OCI-LY7 (cell line): Measurements from ENCODE around the gene MYOF. TPM values are rescaled to one million over a fixed set of nuclear protein-coding genes. Genes with fewer than 3 reads are reported as not detected.
"Not testable (repeated sequence)": the region's sequence is repeated elsewhere in the genome, so short reads cannot be mapped to it uniquely, and the experiment has no call there.

Experiments used
- BruUV-seq: library from RNA; stranded (reverse); fragments of 400-500 nt; replicated peaks from 2 replicates; lab custom pipeline; 2021; lab: Mats Ljungman, UMichigan
- CTCF ChIA-PET: fragments of 300-600 bp; sonication (Branson Sonifier 250); formaldehyde crosslinking; loops from one replicate; lab custom pipeline; 2022; ENCODE audit warnings: antibody characterized with exemption; ENCODE audit not compliant: unreplicated experiment; lab: Charles Lee
- POLR2A ChIA-PET: fragments of 300-600 bp; sonication (Branson Sonifier 250); formaldehyde crosslinking; loops from one replicate; lab custom pipeline; 2022; ENCODE audit warnings: antibody characterized with exemption; lab: Charles Lee
- DNase-seq: peaks from one replicate; pipeline ENCODE4 v3.0.0-alpha.2; 2015; ENCODE audit warnings: low spot score
- H2AFZ ChIP-seq: fragments of 200-600 bp; sonication (generic), shearing (Covaris generic); 2 replicates; pipeline ENCODE4 v1.6.1; 2014; ENCODE audit warnings: mild to moderate bottlenecking, antibody characterized with exemption, low read length, moderate library complexity
- H3K27ac ChIP-seq: fragments of 200-600 bp; sonication (generic); 2 replicates; pipeline ENCODE4 v1.5.1; 2014; ENCODE audit warnings: mixed run types, low read depth, mild to moderate bottlenecking, moderate library complexity, low read length, inconsistent platforms; ENCODE audit not compliant: poor library complexity, severe bottlenecking
- H3K36me3 ChIP-seq: fragments of 200-600 bp; sonication (generic); 2 replicates; pipeline ENCODE4 v1.6.1; 2014; ENCODE audit warnings: mild to moderate bottlenecking, antibody characterized with exemption, low read length, moderate library complexity, mixed read lengths; ENCODE audit not compliant: insufficient read depth
- H3K4me1 ChIP-seq: fragments of 200-600 bp; sonication (generic); 2 replicates; pipeline ENCODE4 v1.5.1; 2014; ENCODE audit warnings: mild to moderate bottlenecking, low read length; ENCODE audit not compliant: insufficient read depth, poor library complexity, severe bottlenecking
- H3K4me2 ChIP-seq: fragments of 200-600 bp; sonication (generic); 2 replicates; pipeline ENCODE4 v1.6.1; 2014; ENCODE audit warnings: mild to moderate bottlenecking, low read length
- H3K4me3 ChIP-seq: fragments of 200-600 bp; sonication (generic); 2 replicates; pipeline ENCODE4 v1.5.1; 2014; ENCODE audit warnings: mild to moderate bottlenecking, low read depth, low read length; ENCODE audit not compliant: poor library complexity, severe bottlenecking
- H3K79me2 ChIP-seq: fragments of 200-600 bp; sonication (generic); 2 replicates; pipeline ENCODE4 v1.6.1; 2016; ENCODE audit warnings: low read depth, mild to moderate bottlenecking, low read length, moderate library complexity, mixed read lengths; ENCODE audit not compliant: insufficient read depth
- H3K9me2 ChIP-seq: fragments of 200-600 bp; sonication (generic); 2 replicates; pipeline ENCODE4 v1.6.1; 2016; ENCODE audit warnings: mild to moderate bottlenecking, low read length, mixed read lengths; ENCODE audit not compliant: insufficient read depth
- H3K9me3 ChIP-seq: fragments of 200-600 bp; sonication (generic); 2 replicates; pipeline ENCODE4 v1.6.1; 2014; ENCODE audit warnings: mild to moderate bottlenecking, mixed run types, low read length, mixed read lengths
- H4K20me1 ChIP-seq: fragments of 200-600 bp; sonication (generic); 2 replicates; pipeline ENCODE4 v1.6.1; 2014; ENCODE audit warnings: mild to moderate bottlenecking, antibody characterized with exemption, low read length, moderate library complexity, mixed read lengths; ENCODE audit not compliant: insufficient read depth
- EZH2phosphoT487 ChIP-seq: fragments of 200-600 bp; sonication (generic); IDR thresholded peaks from 2 replicates; pipeline ENCODE4 v1.6.1; 2018; ENCODE audit warnings: low read depth, borderline replicate concordance, mild to moderate bottlenecking, mixed run types, antibody characterized with exemption, low read length, moderate library complexity, mixed read lengths
- intact Hi-C: fragments of 100-400 bp; cut with micrococcal nuclease; formaldehyde crosslinking; loops from one replicate; pipeline ENCODE4 v1.10.0; 2022; ENCODE audit not compliant: unreplicated experiment
- total RNA-seq, 2 experiments: library from RNA; depleted of rRNA in 1 of 2; stranded (reverse); fragments of >200 nt in 1 of 2; shearing (Covaris generic) in 1 of 2; gene quantifications; 2 replicates each; pipeline ENCODE4 v1.2.3, GENCODE V29; 2014 to 2022
- TF ChIP-seq, protein P1 (sequence below): fragments of 200-600 bp; sonication (generic); conservative IDR thresholded peaks from 2 replicates; pipeline ENCODE4 v1.5.1; 2014; ENCODE audit warnings: mild to moderate bottlenecking, antibody characterized with exemption, low read length, moderate library complexity, mixed read lengths

MYOF gene
- total RNA-seq, 2 experiments from 2014 or later: 0.42 TPM; not detected in 1

DNA sequence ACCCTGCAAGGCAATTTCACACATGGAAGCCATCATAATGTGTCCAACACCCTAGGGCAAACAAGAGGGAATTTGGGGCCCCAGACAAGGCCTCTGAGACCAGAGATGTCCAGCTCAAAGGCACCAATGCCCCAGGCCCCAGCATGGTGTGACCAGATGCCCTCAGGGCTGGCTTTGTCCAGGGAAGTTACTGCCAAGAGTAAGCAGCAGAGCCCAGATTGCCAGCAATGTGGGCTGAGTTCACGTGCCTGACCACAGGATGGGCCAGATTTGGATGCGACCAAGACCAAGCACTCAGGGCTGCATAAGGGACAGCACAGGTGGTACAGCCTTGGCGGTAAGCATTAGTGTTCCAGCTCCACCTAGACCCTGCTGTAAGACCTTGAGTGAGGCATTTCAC, 12.7 kb downstream of the MYOF start:
- BruUV-seq: no TSS peak
- CTCF ChIA-PET: no interaction called here
- Histone ChIP-seq H3K4me3 (no peak overlapping the region), H3K36me3 (no peaks in the 10 kb centered on the region), H3K79me2 (no peaks in the 10 kb centered on the region), H3K4me1 (no peaks in the 10 kb centered on the region), H3K9me3 (no peaks in the 10 kb centered on the region), H4K20me1 (no peaks in the 10 kb centered on the region), H3K9me2 (no peaks in the 10 kb centered on the region), H2AFZ (no peak overlapping the region), H3K27ac (no peak overlapping the region), H3K4me2 (no peak overlapping the region)
- intact Hi-C loops: no loop called here
- POLR2A ChIA-PET: interaction anchor here (0.7 to 1.0 kb wide), 2 partner anchors 10 to 23 kb away, joined by 3 read pairs; no protein-coding TSS in a partner anchor
- TF ChIP-seq, protein P1, sequence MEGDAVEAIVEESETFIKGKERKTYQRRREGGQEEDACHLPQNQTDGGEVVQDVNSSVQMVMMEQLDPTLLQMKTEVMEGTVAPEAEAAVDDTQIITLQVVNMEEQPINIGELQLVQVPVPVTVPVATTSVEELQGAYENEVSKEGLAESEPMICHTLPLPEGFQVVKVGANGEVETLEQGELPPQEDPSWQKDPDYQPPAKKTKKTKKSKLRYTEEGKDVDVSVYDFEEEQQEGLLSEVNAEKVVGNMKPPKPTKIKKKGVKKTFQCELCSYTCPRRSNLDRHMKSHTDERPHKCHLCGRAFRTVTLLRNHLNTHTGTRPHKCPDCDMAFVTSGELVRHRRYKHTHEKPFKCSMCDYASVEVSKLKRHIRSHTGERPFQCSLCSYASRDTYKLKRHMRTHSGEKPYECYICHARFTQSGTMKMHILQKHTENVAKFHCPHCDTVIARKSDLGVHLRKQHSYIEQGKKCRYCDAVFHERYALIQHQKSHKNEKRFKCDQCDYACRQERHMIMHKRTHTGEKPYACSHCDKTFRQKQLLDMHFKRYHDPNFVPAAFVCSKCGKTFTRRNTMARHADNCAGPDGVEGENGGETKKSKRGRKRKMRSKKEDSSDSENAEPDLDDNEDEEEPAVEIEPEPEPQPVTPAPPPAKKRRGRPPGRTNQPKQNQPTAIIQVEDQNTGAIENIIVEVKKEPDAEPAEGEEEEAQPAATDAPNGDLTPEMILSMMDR: no peak
- no peak for TF ChIP-seq EZH2phosphoT487
- DNase-seq: no peak

DNA sequence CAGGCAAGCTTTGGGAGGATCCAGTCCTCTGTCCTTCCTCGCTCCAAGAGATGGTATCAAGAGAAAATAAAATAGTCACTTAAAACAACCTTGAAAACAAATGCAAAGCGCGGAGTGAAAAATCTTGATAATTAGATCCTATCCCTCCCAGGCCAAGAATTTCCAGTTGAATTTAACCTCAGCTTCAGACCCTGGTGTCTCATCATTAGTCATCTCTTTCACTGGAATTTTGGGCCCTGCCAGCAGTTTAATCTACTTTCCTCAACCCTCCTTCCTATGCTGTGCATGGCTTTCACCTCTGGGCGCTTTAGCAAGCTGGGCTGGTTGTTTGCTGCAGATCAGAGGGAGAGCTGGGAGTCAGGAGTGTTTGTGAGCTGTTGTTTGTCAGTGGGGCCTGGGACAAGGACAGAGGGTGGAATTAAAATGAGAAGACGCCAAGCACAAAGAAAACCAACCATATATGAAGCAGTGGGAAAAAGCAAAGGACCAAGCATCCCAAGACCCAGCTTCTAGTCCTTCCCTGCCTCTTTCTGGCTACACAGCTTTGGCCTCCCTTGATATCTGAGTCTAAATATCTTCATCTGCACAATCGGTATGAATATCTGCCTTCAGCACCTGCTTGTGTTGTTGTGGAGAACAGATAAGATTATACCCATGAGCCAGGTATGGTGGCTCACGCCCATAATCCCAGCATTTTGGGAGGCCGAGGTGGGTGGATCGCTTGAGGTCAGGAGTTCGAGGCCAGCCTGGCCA, 13.5 kb downstream of the MYOF start:
- no peak for DNase-seq
- H3K4me3 ChIP-seq: no peak overlapping the region
- intact Hi-C loops: no loop called here
- H3K36me3 ChIP-seq: no peaks in the 10 kb centered on the region
- H3K27ac ChIP-seq: no peak overlapping the region
- H3K9me2 ChIP-seq: no peaks in the 10 kb centered on the region
- H2AFZ ChIP-seq: no peak overlapping the region
- H3K4me1 ChIP-seq: no peaks in the 10 kb centered on the region
- H4K20me1 ChIP-seq: no peaks in the 10 kb centered on the region
- no peak for TF ChIP-seq EZH2phosphoT487
- TF ChIP-seq, protein P1: no peak
- no peaks in the 10 kb centered on the region for H3K9me3 ChIP-seq
- BruUV-seq: no TSS peak
- POLR2A ChIA-PET: interaction anchor here (0.7 kb wide), 1 partner anchor 9 kb away, joined by 3 read pairs; no protein-coding TSS in a partner anchor
- no peak overlapping the region for H3K4me2 ChIP-seq
- CTCF ChIA-PET: no interaction called here
- H3K79me2 ChIP-seq: no peaks in the 10 kb centered on the region

DNA sequence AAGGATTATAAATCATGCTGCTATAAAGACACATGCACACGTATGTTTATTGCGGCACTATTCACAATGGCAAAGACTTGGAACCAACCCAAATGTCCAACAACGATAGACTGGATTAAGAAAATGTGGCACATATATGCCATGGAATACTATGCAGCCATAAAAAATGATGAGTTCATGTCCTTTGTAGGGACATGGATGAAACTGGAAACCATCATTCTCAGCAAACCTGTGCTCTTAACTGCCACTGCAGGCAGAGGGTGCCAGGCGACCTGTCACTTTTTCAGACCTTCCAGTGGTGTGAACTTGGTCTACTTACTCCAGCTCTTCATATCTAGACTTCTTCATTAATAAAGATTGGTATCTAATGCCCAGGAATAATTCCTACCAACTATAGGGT, 14.5 kb downstream of the MYOF start:
- H4K20me1 ChIP-seq, H3K4me1 ChIP-seq, H3K9me3 ChIP-seq, H3K4me2 ChIP-seq, H3K79me2 ChIP-seq, H3K4me3 ChIP-seq, H3K27ac ChIP-seq, H3K36me3 ChIP-seq, POLR2A ChIA-PET, DNase-seq, H3K9me2 ChIP-seq, CTCF ChIA-PET, BruUV-seq, H2AFZ ChIP-seq, intact Hi-C loops: not testable (repeated sequence)
